DMS 273 treated with DMSO at 0.1 percent for 48 hours (cell line): ENCODE data around the gene BMP5.

Experiments used
- DNase-seq: peaks from one replicate; lab custom pipeline; 2025; lab: John Stamatoyannopoulos, UW

Gene BMP5

DNA sequence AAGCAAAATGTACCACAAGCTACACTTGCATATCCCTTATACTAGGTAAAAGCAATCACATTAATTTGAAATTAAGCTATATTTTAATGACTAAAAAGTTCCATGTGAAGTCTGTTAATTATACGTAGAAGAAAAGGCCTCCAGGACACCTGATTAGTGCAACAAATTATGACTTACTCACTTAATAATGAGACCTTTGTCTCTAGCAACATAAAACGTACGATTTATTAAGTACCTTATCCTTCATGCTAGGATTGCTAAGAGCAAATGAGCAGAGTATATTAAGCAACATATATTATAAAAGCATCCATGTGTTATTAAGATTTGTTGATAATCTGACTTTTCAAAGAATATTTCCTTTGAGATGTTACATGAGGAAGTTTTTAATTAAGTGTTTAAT lies 2.5 kb downstream of the BMP5 start:
- DNase-seq = no peak

DNA sequence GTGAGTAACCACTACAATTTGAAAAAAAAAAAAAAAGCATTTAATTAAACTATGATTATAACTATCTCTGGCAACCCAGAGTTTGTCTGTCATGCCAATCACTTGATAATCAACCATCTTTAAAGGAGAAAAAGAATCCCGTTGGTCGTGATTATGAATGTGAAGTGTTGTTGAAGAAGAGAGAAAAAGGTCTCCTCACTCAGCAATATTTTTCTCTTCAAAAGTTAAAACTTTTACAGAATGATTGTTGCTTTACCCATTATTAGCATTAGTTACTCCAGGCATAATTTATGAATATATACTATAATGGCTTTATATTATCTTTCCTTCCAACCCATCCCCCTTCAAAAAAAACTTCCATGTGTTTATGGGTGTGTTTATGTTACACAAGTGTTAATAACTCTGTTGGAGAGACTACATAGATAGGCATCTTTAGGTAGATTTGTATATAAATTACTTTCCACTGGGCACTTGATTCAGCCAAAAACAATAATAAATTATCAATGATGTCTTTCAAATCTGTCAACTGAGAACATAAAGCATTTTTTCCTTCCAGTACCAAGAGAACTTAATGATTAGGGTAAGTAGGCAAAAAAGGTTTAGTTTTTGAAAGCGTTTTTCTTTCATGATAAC lies 5.1 kb downstream of the BMP5 start:
- DNase-seq = no peak

DNA sequence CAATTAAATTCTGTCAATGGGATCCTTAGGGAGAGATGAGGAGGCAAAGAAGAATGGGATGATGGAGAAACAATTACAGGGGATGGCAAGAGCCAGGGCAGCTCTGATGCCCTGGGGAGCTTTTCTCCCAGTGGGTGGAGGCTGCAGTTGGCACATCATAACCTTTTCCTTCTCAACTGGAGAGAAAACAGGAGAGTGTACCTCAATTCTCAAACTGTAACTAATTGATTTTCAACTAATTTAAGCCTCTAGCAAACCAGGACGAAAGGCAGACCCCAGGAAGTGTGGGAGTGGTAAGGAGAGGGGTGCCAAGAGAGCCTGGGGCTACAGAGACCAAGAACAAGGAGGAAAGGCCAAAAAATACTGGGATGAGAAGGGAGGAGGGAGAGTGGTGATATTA lies 5.7 kb downstream of the BMP5 start:
- DNase-seq = no peak

DNA sequence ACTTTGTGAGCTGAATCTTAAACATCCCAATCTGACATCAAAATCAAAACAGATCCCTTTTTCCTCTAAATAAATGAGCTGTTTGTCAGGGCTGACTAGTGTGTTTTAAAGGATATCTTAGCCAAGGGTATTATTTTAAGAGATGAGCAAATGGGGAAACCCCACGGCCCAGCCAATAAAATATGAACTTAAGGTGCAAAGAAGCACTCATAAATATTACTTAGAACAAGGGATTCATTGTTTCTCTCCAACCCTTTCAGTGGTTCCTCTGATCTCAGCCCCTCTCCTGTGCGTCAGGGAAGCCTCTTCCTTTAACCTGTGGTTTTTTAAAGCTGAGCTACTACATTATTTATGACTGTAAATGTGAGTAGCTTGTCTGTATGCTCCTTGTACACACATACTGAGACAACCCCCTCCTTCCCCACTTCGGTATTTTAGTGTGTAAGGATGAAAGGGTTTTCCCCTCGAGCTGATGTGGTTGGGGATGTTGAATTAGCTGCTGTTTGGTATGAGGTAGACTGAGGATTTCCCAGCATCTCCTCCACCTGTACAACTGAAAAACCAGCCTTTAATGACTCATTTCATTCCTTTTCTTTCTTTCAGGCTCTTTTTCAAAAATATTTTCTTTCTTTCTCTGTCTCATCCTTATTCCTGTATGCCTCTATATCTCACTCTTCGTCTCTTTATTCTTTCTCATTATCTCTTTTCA lies 6.5 kb downstream of the BMP5 start:
- DNase-seq = no peak

DNA sequence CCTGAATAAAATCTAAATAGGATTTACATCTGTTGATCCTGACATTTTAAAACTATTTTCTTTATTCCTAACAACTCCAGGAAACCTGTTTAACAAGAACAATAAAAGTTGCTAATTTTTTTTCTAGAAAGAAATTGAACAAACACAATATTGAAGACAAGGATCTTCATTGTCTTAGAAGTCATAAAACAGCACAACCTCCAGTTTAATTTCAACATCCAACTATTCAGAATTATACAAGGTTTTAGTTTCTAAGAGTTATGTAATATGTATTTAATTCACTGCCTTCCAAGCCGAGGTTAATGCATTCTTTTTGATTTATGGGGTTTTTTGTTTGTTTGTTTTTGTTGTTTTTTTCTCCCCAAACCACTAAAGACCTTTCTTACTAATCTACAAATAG lies 7.2 kb downstream of the BMP5 start:
- DNase-seq = no peak

DNA sequence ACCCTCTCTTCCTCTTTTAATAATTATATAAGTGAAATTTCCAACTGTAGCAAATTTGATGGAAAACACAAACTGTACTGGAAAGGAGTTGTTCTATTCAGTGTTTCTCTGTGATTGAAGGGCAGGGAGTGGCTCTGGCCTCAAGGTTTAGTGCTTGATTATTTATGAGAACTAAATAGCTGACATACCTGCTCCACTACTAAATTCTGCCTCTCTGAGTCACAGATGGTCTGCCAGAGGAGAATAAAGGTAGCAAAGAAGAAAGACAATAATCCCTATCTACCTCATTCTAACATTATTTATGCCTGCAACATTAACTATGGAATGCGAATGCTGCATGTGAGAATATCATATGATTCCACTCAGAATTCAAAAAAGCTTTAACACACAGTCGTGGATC lies 9.3 kb downstream of the BMP5 start:
- no peak for DNase-seq

DNA sequence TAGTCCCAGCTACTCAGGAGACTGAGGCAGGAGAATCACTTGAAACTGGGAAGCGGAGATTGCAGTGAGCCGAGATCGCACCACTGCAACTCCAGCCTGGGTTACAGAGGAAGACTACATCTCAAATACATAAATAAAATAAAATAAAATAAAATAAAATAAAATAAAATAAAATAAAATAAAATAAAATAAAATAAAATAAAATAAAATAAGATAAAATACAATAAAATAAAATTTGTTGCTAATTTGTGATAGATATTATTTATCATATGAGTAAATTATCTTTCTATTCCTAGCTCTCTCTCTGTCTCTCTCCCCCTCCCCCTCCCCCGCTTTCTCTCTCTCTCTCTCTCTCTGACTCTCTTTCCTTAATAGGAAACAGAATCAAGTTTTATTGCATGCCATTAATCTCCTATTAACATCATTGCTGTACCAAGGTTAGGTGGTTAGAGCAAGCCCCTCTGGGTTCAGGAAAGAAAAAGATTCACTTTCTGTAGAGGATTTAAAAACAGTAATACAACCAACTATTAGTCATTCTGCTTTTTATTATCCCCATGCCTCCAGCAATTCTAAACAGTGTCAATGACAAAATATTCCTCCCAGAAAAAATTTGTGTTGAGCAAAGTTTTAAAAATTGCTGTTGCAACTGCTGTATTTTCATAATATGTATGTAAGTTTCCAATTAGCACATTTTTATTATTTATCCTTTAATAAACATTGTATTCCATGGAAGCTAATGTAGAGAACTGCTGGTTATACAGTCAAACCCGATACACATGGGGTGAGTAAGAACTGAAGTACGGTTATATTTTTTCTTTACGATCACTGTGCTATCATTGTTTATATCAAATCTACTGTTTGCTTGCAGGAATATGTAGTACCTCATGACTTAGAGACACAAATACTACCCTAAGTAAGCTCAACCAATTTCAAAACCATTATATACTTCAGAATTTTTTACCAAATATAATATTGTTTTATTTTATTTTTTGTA lies 22.1 kb downstream of the BMP5 start:
- DNase-seq = no peak

DNA sequence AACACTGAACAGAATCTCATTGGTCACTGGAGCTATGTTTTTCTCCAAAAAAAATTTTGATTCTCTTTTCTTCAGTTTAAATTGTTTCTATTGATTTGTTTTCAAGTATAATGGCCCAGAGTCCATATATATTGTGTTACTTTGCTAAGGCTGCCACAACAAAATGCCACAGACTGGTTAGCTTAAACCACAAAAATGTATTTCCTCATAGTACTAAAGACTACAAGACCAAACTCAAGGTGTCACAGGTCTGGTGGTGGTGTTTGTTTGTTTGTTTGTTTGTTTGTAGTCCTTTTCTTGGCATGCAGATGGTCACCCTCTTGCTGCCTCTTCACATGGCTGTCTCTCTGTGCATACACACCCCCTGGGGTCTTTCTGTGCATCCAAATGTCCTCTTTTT lies 34.0 kb downstream of the BMP5 start:
- DNase-seq = no peak

DNA sequence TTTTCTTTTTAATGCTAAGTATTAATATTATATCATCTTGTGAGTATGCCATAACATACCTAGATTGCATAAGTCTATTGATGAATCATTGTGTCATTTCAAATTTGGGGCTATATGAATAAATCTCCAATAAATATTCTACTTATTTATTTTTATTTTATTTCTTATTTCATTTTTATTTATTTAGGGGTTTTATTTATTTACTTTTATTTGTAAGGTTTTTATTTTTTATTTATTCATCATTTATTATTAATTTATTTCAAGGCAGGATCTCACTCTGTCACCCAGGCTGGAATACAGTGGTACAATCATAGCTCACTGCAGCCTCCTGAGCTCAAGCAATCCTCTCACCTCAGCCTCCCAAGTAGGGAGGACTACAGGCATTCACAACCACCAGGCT lies 36.3 kb downstream of the BMP5 start:
- DNase-seq = no peak

DNA sequence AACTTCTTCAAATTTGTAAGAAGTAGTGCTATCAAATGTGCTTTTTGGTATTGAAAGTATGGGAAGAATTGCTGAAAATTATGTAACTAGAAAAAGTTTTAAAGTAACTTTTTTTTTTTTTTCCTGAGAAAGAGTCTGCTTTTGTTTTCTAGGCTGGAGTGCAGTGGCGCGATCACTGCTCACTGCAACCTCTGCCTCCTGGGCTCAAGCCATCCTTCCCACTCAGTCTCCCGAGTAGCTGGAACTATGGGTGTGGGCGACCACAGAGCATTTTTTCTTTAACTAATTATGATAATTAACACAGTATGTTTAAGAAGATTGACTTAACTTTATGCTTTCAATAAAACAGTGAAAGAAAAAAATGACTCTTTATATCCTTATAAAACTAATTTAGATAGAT lies 38.4 kb downstream of the BMP5 start:
- no peak for DNase-seq

DNA sequence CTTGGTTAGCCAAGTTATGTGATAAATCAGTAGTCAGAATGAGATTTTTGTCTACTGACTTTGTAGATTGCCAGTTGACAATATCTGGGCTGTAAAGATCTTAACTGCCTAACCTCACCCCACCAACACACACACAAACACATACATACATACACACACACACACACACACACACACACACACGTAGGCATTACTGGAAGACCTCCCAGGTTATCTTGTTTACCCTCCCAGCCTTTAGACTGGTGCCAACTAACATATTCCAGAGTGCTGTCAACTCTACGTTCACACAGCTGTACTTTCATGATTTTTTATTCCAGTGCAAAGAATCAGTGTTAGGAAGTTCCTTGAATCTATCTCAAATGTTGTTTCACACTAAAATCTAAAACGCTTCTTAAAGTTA lies 38.9 kb downstream of the BMP5 start:
- DNase-seq = no peak

DNA sequence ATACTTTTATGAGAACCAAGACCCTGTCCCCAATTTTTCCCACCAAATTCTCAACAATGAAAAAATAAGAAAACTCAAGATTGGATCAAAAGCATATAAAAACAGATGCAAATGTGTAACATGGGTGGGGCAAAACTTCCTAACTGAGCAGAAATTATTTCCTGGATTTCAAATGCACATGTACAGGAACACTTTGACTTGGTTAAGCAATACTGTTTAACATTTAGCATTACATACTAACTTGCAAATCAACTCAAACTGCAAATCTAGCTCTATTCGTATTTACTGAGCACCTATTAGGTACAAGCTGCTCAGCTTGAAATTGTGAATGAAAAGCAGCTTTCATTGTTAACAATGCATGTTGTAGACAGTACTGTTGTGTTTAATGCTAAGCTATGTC lies 40.2 kb downstream of the BMP5 start:
- DNase-seq = no peak

DNA sequence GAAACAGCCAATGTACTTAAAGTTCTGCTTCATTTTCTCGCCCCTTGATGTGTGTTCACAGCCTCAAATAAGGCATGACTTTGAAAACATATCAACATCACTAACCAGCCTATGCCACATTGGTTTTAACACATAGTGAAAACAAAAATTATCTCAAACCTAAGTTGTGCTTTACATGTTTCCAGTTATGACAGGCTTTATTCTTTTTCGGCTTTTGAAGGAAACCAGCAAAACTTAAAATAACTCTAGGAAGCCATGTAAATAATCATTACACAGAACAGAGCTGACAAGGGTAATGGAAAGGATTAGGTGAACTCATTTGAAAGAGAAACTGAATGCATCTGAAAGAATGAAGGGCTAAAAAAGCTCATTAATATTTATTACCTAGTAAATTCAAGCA lies 42.1 kb downstream of the BMP5 start:
- DNase-seq = no peak

DNA sequence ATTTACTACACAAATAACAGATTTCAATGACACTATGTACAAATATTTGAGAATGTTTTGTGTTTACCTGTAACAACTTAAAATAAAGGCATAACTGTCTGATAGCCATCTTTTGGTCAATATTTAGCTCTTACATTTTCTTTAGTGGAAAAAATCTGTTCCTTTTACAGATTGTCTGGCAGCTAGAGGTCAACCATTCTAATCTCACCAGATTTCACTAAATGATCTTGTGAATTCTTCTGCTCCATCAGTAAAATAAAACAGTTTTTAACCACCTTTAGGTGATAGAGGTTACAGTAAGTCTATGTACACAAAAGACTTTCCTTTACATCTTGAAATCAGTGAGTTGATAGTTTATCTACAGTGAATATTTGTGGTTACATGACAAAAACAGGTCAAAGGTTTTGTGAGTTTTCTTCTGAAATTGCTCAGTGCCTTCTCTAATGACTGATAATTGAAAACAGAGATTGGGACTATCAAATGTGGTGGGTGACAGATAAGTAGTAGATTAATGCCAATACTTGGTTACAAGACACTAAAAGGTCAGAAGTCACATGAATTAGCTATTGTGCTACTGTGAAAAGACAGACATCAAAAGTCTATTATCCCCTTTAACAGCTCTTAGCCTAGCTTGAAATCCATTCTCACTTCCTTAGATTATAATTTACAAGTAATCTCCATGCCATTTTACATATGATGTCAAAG lies 47.4 kb downstream of the BMP5 start:
- no peak for DNase-seq

DNA sequence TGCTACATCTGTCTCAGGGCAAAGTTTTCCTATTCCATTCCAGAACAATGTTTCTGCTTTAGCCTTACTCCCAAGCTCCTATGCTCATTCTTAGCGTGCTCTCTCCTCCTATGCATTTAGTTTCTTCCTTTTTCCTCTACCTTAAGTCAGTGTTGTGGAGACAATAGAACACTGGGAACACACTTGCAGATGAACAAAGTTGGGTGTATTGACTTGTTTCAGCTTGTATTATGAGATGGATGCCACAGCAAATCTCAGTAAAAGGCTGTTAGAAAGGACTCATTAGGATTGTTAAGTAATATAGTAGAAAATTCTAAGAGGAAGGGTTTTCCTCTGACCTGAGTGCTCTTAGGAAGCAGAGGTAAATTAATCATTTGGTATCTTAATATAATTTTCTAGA lies 48.4 kb downstream of the BMP5 start:
- DNase-seq = no peak

DNA sequence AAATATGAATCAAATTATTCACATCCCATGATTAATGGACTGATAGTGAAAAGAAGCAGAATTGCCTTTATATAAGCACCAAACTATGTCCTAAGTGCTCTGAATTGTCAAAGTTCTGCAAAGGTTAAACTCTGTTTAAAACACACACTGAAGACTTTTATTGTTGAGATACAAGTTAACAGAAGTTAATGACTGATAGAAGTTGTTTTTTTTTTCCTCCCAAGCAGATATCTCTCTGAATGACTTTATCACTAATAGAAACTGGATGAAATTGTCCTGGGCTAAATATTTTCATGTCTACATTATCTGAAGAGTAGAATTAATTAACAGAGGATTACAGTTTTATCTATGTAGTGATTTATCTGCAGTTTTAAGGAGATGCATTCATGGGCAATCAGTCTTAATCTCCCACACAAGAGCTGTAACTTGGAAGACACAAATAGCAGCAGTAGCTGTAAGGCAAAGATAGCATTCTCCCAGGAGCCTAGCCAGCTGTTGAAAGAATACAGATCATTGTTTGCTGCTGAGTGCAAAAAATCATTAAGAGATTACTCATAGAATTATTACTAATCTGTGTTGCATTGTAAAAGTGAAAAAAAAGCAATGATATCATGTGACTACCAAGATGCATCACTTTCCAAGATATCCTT lies 49.9 kb downstream of the BMP5 start:
- no peak for DNase-seq

DNA sequence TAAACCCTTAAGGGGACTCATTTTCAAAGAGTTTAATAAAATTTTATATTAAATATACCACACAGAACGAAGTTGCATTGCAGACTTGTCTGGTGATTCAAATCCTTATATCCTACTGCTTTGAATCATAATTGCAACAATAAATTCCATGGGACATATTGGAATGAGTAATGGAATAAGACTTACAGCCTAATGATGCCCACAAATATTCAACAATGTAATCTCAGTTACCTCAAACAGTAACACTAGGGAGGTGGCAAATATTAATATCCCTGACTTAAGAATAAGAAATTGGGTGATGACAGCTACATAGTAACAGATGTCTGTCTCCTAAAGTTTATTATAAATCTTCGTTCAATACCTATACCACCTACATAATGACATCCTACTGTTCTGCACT lies 52.6 kb downstream of the BMP5 start:
- DNase-seq = no peak

DNA sequence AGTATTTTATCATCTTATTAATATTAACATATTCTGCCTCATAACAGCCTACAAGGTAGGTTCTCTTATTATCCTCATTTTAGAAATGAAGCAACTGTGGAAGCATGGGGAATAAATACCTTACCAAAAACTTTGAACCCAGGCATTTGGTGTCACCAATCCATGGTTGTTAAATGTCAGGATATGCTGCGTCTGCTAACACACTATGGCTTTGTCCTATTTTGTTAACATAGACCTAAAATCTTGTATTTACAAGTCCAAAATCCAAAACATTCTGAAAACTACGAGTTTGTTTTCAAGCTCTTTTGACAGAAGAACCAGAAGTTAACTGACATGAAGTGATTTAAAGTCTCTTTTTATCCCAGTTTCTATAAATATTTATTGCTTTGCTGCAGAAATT lies 53.4 kb downstream of the BMP5 start:
- no peak for DNase-seq

DNA sequence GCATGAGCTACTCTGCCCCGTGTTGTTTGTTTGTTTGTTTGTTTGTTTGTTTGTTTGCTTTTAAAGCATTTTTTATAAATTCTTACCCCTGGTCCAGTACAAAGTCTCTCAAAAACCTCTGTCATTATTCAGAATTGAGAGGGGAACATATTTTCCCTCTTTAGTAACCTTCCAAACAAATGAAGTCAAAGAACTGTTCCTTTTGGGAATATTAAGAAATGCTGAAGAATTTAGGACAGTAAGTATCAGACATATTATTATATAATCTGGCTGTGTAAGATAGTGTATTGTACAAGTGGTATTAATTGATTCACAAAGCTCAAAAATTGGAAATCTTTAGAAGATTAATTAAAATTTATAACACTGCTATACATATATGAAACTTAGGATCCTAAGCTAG lies 54.7 kb downstream of the BMP5 start:
- DNase-seq = no peak

DNA sequence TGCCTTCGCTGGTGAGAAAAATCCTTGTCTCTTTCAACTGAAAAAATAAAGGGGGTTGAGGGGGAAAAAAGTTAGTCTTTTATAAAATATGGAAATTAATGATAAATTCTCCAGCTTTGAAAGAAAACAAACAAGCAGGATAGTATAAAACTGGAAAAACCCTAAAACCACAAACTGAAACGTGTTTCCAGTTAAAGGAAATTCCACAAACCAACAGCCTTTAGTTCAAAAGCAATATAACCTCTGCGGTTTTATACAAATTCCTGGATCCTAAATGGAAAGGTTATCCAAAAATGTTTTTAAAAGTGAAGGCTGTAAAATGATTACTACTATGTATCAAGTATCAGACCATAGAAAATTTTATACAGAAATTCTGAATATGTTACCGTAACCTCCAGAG lies 55.6 kb downstream of the BMP5 start:
- DNase-seq = no peak

DNA sequence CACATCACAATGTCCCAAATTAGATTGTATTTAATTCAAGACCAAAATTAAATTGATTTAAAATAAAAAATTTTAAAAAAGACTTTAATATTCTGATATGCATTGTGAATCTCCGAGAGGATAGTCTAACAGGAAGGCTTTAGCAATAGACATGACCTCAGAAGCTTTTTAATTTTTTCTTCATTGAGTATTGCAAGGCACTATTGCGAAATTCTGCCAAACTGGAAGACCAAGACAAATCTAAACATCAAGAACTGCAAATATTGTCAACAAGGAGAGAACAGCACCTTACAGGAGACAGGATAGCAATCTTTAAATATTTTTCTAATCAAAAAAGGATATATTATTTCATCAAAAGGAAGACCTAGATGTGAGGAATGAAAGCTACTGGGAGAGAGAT lies 56.9 kb downstream of the BMP5 start:
- no peak for DNase-seq

DNA sequence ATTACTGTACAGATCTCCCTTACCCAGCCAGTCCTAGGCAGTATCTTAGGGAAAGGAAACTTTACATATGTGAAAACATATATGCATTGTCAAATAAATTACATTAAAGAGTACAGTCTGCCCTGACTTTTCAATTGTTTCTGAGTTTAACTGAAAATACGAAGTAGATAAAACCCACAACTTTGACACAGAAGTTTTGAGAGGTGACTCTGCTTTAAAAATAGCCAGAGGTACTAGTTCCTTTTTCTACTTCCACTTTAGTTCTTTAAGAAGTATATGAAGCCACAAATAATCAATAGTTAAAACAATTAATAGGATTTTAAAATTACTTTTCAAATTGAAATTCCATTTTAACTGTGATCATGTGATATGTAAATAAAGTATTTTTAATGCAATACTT lies 62.9 kb downstream of the BMP5 start:
- DNase-seq = no peak
